Measurements from ENCODE around the gene AVEN. TPM values are rescaled to one million over a fixed set of nuclear protein-coding genes. Genes with fewer than 3 reads are reported as not detected.
"Not testable (repeated sequence)": the region's sequence is repeated elsewhere in the genome, so short reads cannot be mapped to it uniquely, and the experiment has no call there.

The AVEN gene
- polyA plus RNA-seq, 2 of the 4 experiments (the other 2 are of a cell fraction) = 23.8 to 27.2 TPM

- TF ChIP-seq MAFK (IDR thresholded peaks at IDR 0.05; ENCODE audit: partially characterized antibody) = no peak
- no peak for TF ChIP-seq ZSCAN20 (CRISPR knock-in tag; IDR thresholded peaks at IDR 0.05)
- no peak for TF ChIP-seq ZC3H11A (IDR thresholded peaks at IDR 0.05)
- no peak for TF ChIP-seq BCL3 (IDR thresholded peaks at IDR 0.05)
- TF ChIP-seq GATA3 (IDR thresholded peaks at IDR 0.05; ENCODE audit: borderline replicate concordance) = no peak
- no peak for DNase-seq (ENCODE audit: low read depth in 1 of 2, low spot score in 1 of 2)
- Histone ChIP-seq H3K27ac (no peak overlapping the region), H3K4me1 (no peaks in the 10 kb centered on the region), H3K4me2 (no peak overlapping the region), H3K4me3 (no peak overlapping the region), H3K9me3 (no peaks in the 10 kb centered on the region)
- ATAC-seq = no peak
- ChIA-PET CTCF (interaction anchor here (1.0 to 1.3 kb wide), 2 partner anchors 11 to 12 kb away, joined by 3 to 5 read pairs; no protein-coding TSS in a partner anchor), POLR2A (no interaction called here)
- FAIRE-seq = peak; percentile 39
- WGBS (ENCODE audit: missing lambda C conversion rate) = 67% methylated on average over 2 of the region's 2 CpGs
These were observed 32.6 kb downstream of the AVEN start for GRCh38 chr15:34006381-34006780.

- no peak overlapping the region for H3K27ac ChIP-seq
- 57% methylated on average over 3 of the region's 3 CpGs for WGBS (ENCODE audit: missing lambda C conversion rate)
- FAIRE-seq = no peak
- H3K4me3 ChIP-seq = no peak overlapping the region
- ChIA-PET CTCF (no interaction called here), POLR2A (no interaction called here)
- H3K9me3 ChIP-seq = no peaks in the 10 kb centered on the region
- no peak for ATAC-seq
- no peaks in the 10 kb centered on the region for H3K4me1 ChIP-seq
- H3K4me2 ChIP-seq = no peak overlapping the region
- no peak for DNase-seq (ENCODE audit: low read depth in 1 of 2, low spot score in 1 of 2)
- TF ChIP-seq RAD21 (conservative IDR thresholded peaks at IDR 0.05 in 1 of 2, IDR thresholded peaks at IDR 0.05 in 1 of 2) = no peak
- no peak for TF ChIP-seq KDM5A (IDR thresholded peaks at IDR 0.05)
- TF ChIP-seq PBX3 (IDR thresholded peaks at IDR 0.05) = no peak
- TF ChIP-seq BCL3 (IDR thresholded peaks at IDR 0.05) = no peak
- TF ChIP-seq ATOH8 (CRISPR knock-in tag; IDR thresholded peaks at IDR 0.05; ENCODE audit: low read depth) = no peak
- no peak for TF ChIP-seq ESRRA (IDR thresholded peaks at IDR 0.05; ENCODE audit: borderline replicate concordance, low read length)
- no peak for TF ChIP-seq CTCF (IDR thresholded peaks at IDR 0.05)
- TF ChIP-seq HMGXB4 (CRISPR knock-in tag; IDR thresholded peaks at IDR 0.05; ENCODE audit: borderline replicate concordance) = no peak
- TF ChIP-seq E2F6 (IDR thresholded peaks at IDR 0.05; ENCODE audit: borderline replicate concordance, low read depth) = no peak
- no peak for TF ChIP-seq ZFP36 (IDR thresholded peaks at IDR 0.05; ENCODE audit: borderline replicate concordance, partially characterized antibody)
- no peak for TF ChIP-seq ZSCAN20 (CRISPR knock-in tag; IDR thresholded peaks at IDR 0.05)
- TF ChIP-seq HEYL (CRISPR knock-in tag; IDR thresholded peaks at IDR 0.05) = no peak
- no peak for TF ChIP-seq JUN (IDR thresholded peaks at IDR 0.05)
These were observed 37.5 kb downstream of the AVEN start for GRCh38 chr15:34001536-34001935.

- FAIRE-seq; H3K27ac ChIP-seq; H3K4me2 ChIP-seq; POLR2A ChIA-PET; H3K9me3 ChIP-seq; H3K4me3 ChIP-seq; ATAC-seq; H3K4me1 ChIP-seq; DNase-seq (ENCODE audit: low read depth in 1 of 2, low spot score in 1 of 2): not testable (repeated sequence)
- CTCF ChIA-PET = interaction anchor here (0.6 to 2.3 kb wide), 3 partner anchors 11 to 77 kb away, joined by 3 to 5 read pairs (median 3); no protein-coding TSS in a partner anchor
- 92% methylated on average over 10 of the region's 10 CpGs for WGBS (ENCODE audit: missing lambda C conversion rate)
These were observed 43.3 kb downstream of the AVEN start for GRCh38 chr15:33995666-33996065.

Measured in A549 (cell line).